ENCODE results near the gene PRR7. TPM values are rescaled to one million over a fixed set of nuclear protein-coding genes. Genes with fewer than 3 reads are reported as not detected.
"Not testable (repeated sequence)": the region's sequence is repeated elsewhere in the genome, so short reads cannot be mapped to it uniquely, and the experiment has no call there.

PRR7 gene
- total RNA-seq, 1 donor from 2014 or later: 2.1 TPM

DNA sequence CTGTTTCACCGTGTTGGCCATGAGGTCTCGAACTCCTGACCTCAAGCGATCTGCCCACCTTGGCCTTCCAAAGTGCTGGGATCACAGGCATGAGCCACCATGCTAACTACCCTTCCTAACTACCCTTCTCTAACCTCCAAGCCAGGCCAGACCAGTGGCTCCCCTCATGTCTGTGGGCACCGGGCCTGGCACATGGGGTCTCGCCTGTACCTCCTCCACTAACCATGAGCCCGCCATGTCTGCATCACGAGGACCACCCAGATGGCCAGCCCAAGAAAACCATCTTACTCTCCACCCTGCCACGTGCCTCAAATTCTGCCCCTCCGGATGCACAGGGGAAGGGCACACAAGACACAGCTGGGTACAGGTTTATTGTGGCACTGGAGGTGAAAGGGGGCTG is 36.4 kb downstream of the PRR7 start:
- Histone ChIP-seq H3K27me3 (no peaks in the 10 kb centered on the region), H3K27ac (no peak overlapping the region), H3K36me3 (peaks cover 35% of the 10 kb centered on the region), H3K4me1 (peaks cover 21% of the 10 kb centered on the region), H3K4me3 (no peak overlapping the region), H3K9me3 (no peaks in the 10 kb centered on the region)
- DNase-seq (no peak), ATAC-seq (no peak)
- TF ChIP-seq, protein P1, sequence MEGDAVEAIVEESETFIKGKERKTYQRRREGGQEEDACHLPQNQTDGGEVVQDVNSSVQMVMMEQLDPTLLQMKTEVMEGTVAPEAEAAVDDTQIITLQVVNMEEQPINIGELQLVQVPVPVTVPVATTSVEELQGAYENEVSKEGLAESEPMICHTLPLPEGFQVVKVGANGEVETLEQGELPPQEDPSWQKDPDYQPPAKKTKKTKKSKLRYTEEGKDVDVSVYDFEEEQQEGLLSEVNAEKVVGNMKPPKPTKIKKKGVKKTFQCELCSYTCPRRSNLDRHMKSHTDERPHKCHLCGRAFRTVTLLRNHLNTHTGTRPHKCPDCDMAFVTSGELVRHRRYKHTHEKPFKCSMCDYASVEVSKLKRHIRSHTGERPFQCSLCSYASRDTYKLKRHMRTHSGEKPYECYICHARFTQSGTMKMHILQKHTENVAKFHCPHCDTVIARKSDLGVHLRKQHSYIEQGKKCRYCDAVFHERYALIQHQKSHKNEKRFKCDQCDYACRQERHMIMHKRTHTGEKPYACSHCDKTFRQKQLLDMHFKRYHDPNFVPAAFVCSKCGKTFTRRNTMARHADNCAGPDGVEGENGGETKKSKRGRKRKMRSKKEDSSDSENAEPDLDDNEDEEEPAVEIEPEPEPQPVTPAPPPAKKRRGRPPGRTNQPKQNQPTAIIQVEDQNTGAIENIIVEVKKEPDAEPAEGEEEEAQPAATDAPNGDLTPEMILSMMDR (IDR thresholded peaks at IDR 0.05): no peak
- intact Hi-C loops (cut with DNase I): no loop called here

DNA sequence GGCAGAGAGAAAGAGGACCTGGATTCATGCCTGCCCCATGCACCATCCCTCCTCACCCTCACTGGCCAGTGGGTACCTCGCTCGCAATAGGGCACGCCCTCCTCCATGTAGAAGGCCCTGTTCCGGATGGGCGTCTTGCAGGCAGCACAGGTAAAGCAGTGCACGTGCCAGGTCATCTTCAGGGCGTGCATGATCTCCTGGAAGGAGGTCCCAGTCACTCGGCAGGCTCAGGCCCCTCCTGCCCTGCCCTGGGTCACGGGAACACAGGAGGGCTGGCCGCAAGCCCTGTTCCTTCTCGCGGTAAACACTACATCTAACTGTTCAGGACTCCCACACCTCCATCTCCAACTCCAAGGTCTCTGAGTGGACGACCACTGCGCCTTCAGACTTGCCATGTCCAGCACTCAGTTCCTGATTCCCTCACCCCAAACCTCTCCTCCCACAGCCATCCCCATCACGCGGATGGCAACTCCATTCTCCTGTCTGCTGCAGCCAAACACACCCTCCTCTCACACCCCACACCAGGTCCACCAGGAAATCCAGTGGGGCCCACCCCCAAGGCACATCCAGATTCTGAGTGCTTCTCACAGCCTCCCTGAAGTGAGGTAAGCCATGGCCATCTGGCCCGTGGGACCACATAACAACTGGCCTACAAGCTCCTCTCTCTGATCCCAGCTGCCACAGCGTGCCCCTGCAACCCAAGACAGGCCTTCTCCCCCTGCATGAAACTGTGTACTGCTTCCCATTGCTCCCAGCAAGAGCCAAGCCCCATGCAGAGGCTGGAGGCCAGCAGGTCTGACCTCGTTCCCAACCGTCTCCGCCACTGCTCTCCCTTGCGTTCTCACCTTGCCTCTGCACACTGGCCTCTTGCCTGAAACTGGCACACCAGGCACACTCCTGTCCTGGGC is 37.6 kb downstream of the PRR7 start:
- peaks cover 45% of the 10 kb centered on the region for H3K36me3 ChIP-seq
- ATAC-seq (no peak), DNase-seq (no peak)
- H3K4me3 ChIP-seq: no peak overlapping the region
- peaks cover 9% of the 10 kb centered on the region for H3K4me1 ChIP-seq
- H3K27ac ChIP-seq: no peak overlapping the region
- no peaks in the 10 kb centered on the region for H3K27me3 ChIP-seq
- TF ChIP-seq, protein P1 (IDR thresholded peaks at IDR 0.05): no peak
- intact Hi-C loops (cut with DNase I): no loop called here
- no peaks in the 10 kb centered on the region for H3K9me3 ChIP-seq

DNA sequence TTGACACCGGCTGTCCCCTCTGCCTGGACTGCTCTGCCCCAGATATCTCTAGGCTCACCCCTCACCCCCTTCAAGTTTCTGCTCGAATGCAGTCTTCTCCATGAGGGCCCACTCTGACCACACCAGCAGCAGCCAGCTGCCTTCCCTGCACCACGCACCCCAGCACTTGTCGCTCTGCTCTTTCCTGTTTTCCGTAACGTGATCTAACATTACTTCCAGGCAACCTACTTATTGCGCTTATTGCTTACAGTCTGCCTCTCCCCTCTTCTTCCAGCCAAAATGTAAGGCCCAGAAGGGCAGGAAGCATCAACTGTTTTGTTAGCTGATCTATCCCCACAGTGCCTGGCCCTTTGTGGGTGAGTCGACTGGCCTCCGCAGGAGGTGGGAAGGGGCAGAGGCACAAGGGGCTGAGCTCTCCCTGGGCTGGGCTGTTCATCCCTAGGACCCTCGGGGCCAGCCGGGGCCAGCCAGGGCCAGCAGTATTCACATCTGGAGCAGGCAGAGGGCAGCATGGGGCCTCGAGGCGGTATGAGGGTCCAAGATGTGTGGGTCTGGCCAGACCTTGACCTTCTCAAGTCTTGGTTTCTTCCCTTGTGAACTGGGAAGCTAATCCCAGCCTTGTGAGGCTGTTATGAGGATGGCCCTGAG is 38.4 kb downstream of the PRR7 start:
- no peak overlapping the region for H3K4me3 ChIP-seq
- intact Hi-C loops (cut with DNase I): no loop called here
- peaks cover 49% of the 10 kb centered on the region for H3K36me3 ChIP-seq
- H3K27me3 ChIP-seq: no peaks in the 10 kb centered on the region
- H3K4me1 ChIP-seq: peaks cover 1% of the 10 kb centered on the region
- no peaks in the 10 kb centered on the region for H3K9me3 ChIP-seq
- no peak overlapping the region for H3K27ac ChIP-seq
- ATAC-seq (no peak), DNase-seq (no peak)
- TF ChIP-seq, protein P1 (IDR thresholded peaks at IDR 0.05): no peak

DNA sequence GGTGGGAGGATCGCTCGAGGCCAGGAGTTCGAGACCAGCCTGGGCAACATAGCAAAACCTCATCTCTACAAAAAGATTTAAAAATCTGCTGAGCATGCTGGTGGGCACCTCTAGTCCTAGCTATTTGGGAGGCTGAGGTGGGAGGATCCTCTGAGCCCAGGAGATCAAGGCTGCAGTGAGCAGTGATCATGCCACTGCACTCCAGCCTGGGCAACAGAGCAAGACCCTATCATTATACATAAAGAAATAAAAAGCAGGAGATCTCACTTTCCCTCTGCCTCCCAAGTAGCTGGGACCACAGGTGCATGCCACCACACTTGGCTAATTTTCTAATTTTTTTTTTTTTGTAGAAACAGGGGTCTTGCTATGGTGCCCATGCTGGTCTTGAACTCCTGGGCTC is 39.1 kb downstream of the PRR7 start:
- H3K4me3 ChIP-seq; H3K9me3 ChIP-seq; intact Hi-C loops (cut with DNase I); ATAC-seq; DNase-seq; H3K27ac ChIP-seq; H3K4me1 ChIP-seq; H3K27me3 ChIP-seq: not testable (repeated sequence)
- H3K36me3 ChIP-seq: peaks cover 57% of the 10 kb centered on the region

DNA sequence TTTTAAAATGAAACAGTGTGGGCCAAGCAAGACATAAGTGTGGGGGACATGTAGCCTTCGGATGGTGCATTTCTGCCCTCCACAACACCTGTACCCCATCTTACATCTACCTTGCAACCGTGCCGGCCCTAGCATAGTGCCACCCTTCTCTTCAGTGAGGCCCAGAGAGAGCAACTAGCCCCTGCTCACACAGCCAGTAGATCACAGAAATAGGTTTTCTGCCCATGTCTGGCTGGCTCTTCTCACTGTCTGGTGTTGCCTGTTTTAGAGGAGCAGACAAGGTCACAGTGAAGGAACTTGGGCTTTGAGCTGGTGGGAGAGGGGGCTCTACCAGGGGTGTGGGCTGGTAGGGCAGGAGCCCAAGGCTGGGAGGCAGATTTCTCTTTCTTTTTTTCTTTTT is 39.6 kb downstream of the PRR7 start:
- intact Hi-C loops (cut with DNase I): no loop called here
- Histone ChIP-seq H3K36me3 (peaks cover 60% of the 10 kb centered on the region), H3K27me3 (no peaks in the 10 kb centered on the region), H3K27ac (no peak overlapping the region), H3K4me3 (no peak overlapping the region), H3K9me3 (no peaks in the 10 kb centered on the region), H3K4me1 (no peaks in the 10 kb centered on the region)
- DNase-seq: no peak
- no peak for ATAC-seq
- TF ChIP-seq, protein P1 (IDR thresholded peaks at IDR 0.05): no peak

DNA sequence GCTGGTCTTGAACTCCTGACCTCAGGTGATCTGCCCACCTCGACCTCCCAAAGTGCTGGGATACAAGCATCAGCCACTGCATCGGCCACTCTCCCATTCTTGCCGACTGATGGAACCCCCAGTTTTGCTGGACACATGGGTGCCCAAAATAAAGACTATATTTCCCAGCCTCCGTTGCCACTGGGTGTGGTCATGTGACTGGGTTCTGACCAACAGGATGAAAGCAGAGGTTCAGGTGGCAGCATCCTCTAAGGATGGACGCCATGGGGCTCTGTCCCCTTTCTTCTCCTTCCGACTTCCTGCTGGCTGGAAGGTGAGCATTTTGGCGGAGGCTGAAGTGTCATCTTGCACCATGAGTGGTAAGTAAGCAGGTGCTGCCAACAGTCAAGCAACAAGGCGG is 40.5 kb downstream of the PRR7 start:
- TF ChIP-seq, protein P1 (IDR thresholded peaks at IDR 0.05): no peak
- Histone ChIP-seq H3K27ac (no peak overlapping the region), H3K36me3 (peaks cover 60% of the 10 kb centered on the region), H3K4me1 (no peaks in the 10 kb centered on the region), H3K27me3 (no peaks in the 10 kb centered on the region), H3K4me3 (no peak overlapping the region), H3K9me3 (no peaks in the 10 kb centered on the region)
- intact Hi-C loops (cut with DNase I): no loop called here
- DNase-seq: no peak
- ATAC-seq: no peak

Measured in upper lobe of right lung (tissue), 1 donor.